HepG2 (cell line): ENCODE data around the gene HSP90AB1. TPM values are rescaled to one million over a fixed set of nuclear protein-coding genes. Genes with fewer than 3 reads are reported as not detected.

Experiments
- ATAC-seq: fragments of 200-7000 bp; cut with Tn5 transposase; 3 replicates; pipeline ENCODE4 v1.9.1; 2020; ENCODE audit warnings: mild to moderate bottlenecking, moderate library complexity
- BruUV-seq: library from RNA; stranded (reverse); fragments of 400-500 nt; replicated peaks from 2 replicates; lab custom pipeline; 2021; lab: Mats Ljungman, UMichigan
- CTCF ChIA-PET: fragments of 300-600 bp; formaldehyde crosslinking; extraction: SDS; loops from one replicate; lab custom pipeline; 2021; ENCODE audit warnings: low total read pairs, inconsistent platforms, low intra/inter-chr PET ratio; lab: Yijun Ruan, JAX
- POLR2A ChIA-PET: fragments of 350-600 bp; sonication (Branson Sonifier 250); formaldehyde crosslinking; loops from one replicate; lab custom pipeline; 2020; ENCODE audit warnings: antibody characterized with exemption, inconsistent platforms; lab: Yijun Ruan, JAX
- DNase-seq: peaks from one replicate; pipeline ENCODE4 v3.0.0-alpha.2; 2015; ENCODE audit warnings: low spot score
- FAIRE-seq: peaks from 3 replicates; lab custom pipeline; 2011; peaks lifted over from hg19 to GRCh38; lab: Jason Lieb, UNC
- H2AFZ ChIP-seq: one replicate; pipeline ENCODE4 v1.6.1; 2011; ENCODE audit warnings: low read length, inconsistent platforms
- H3K27ac ChIP-seq: fragments of 300-600 bp; 3 replicates; pipeline ENCODE4 v1.8.0; 2011; ENCODE audit warnings: mixed run types, mild to moderate bottlenecking, mixed read lengths, low read length, inconsistent platforms; ENCODE audit not compliant: insufficient read depth; ENCODE audit errors: extremely low read length
- H3K27me3 ChIP-seq, 2 experiments: fragments of 200-600 bp in 1 of 2; 2 replicates in 1 of 2; 3 replicates in 1 of 2; pipeline versions ENCODE4 v1.6.0 to v1.8.0; 2011; ENCODE audit warnings: low read length in 2 of 2, mild to moderate bottlenecking in 2 of 2, moderate library complexity in 2 of 2, inconsistent platforms in 1 of 2; ENCODE audit not compliant: insufficient read depth in 2 of 2, control insufficient read depth in 1 of 2
- H3K36me3 ChIP-seq, 2 experiments: fragments of 200-600 bp in 1 of 2; replicated peaks in 1 of 2; 2 replicates in 1 of 2; 3 replicates in 1 of 2; pipeline versions ENCODE4 v1.5.1 to v1.8.0; 2011; ENCODE audit warnings: low read length in 2 of 2, inconsistent platforms in 1 of 2; ENCODE audit not compliant: insufficient read depth in 2 of 2, control insufficient read depth in 1 of 2
- H3K4me1 ChIP-seq: 2 replicates; pipeline ENCODE4 v1.5.1; 2012; ENCODE audit warnings: low read length, inconsistent platforms; ENCODE audit not compliant: insufficient read depth
- H3K4me2 ChIP-seq: 2 replicates; pipeline ENCODE4 v1.6.0; 2011; ENCODE audit warnings: low read depth, low read length, inconsistent platforms
- H3K4me3 ChIP-seq, 3 experiments: fragments of 200-600 bp in 1 of 3; sonication (generic), shearing (Covaris generic) in 1 of 3; replicated peaks in 1 of 3; 2 replicates each; pipeline ENCODE4 v1.5.1; 2011 to 2016; ENCODE audit warnings: low read length in 3 of 3, inconsistent platforms in 2 of 3, low read depth in 2 of 3, mild to moderate bottlenecking in 2 of 3, control low read depth in 1 of 3, mixed read lengths in 1 of 3; ENCODE audit not compliant: insufficient read depth in 1 of 3
- H3K79me2 ChIP-seq: one replicate; pipeline ENCODE4 v1.6.1; 2011; ENCODE audit warnings: low read length, inconsistent platforms; ENCODE audit not compliant: insufficient read depth
- H3K9ac ChIP-seq: 2 replicates; pipeline ENCODE4 v1.6.0; 2011; ENCODE audit warnings: mild to moderate bottlenecking, low read depth, low read length, inconsistent platforms; ENCODE audit not compliant: insufficient read depth
- H3K9me3 ChIP-seq: 2 replicates; pipeline ENCODE4 v1.5.1; 2012; ENCODE audit warnings: mild to moderate bottlenecking, low read length
- H4K20me1 ChIP-seq: 2 replicates; pipeline ENCODE4 v1.6.0; 2011; ENCODE audit warnings: inconsistent platforms, mild to moderate bottlenecking, low read length, moderate library complexity; ENCODE audit not compliant: insufficient read depth
- CCDC6 ChIP-seq: sonication (generic); formaldehyde crosslinking; IDR thresholded peaks from 2 replicates; pipeline ENCODE4 v1.8.1; 2022; ENCODE audit warnings: mild to moderate bottlenecking, missing genetic modification reagents, moderate library complexity
- CHCHD3 ChIP-seq: sonication (generic); formaldehyde crosslinking; IDR thresholded peaks from 2 replicates; pipeline ENCODE4 v1.8.0; 2022; ENCODE audit warnings: mild to moderate bottlenecking, missing genetic modification reagents, moderate library complexity
- EZH2 ChIP-seq: conservative IDR thresholded peaks from 2 replicates; pipeline ENCODE4 v1.6.1; 2012; ENCODE audit warnings: mild to moderate bottlenecking, low read depth, low read length, moderate library complexity
- NCOA2 ChIP-seq: sonication (generic); formaldehyde crosslinking; IDR thresholded peaks from 2 replicates; pipeline ENCODE4 v1.8.0; 2022; ENCODE audit warnings: inconsistent platforms
- POLR2AphosphoS5 ChIP-seq: IDR thresholded peaks from 2 replicates; pipeline ENCODE4 v1.6.1; 2012; ENCODE audit warnings: low read depth, low read length
- RAD51 ChIP-seq: fragments of 450-650 bp; IDR thresholded peaks from 2 replicates; pipeline ENCODE4 v1.6.1; 2016; ENCODE audit warnings: borderline replicate concordance
- U2AF1 ChIP-seq: fragments of 200-400 bp; formaldehyde crosslinking; optimal IDR thresholded peaks from 2 replicates; pipeline ENCODE3; 2017; ENCODE audit warnings: mild to moderate bottlenecking, low read depth, low read length
- ZBTB7B ChIP-seq: sonication (generic); formaldehyde crosslinking; IDR thresholded peaks from 2 replicates; pipeline ENCODE4 v1.4.0; 2020; ENCODE audit warnings: missing genetic modification reagents
- ZFP36L2 ChIP-seq: sonication (generic); formaldehyde crosslinking; IDR thresholded peaks from 2 replicates; pipeline ENCODE4 v1.4.0; 2020; ENCODE audit warnings: missing genetic modification reagents
- ZMAT5 ChIP-seq: sonication (generic); formaldehyde crosslinking; IDR thresholded peaks from 2 replicates; pipeline ENCODE4 v1.5.0; 2020; ENCODE audit warnings: mild to moderate bottlenecking, low read depth, missing genetic modification reagents, borderline replicate concordance
- ZNF276 ChIP-seq: sonication (generic); formaldehyde crosslinking; IDR thresholded peaks from 2 replicates; pipeline ENCODE4 v1.4.0; 2020; ENCODE audit warnings: mild to moderate bottlenecking, low read depth, missing genetic modification reagents
- ZNF816 ChIP-seq: sonication (generic); formaldehyde crosslinking; IDR thresholded peaks from 2 replicates; pipeline ENCODE4 v1.8.0; 2022; ENCODE audit warnings: missing genetic modification reagents, mild to moderate bottlenecking, borderline replicate concordance
- WGBS: methylation state at CpG from one replicate; pipeline ENCODE4 v1.1.6; 2017; ENCODE audit warnings: low lambda C conversion rate; 5-methylcytosine and 5-hydroxymethylcytosine counted together
- in situ Hi-C: cut with HindIII; loops from 2 replicates; pipeline ENCODE4 v1.10.0; 2017; ENCODE audit warnings: low pct_unique_long_range_greater_than_20kb; ENCODE audit not compliant: extremely low pct_ligation_motif_present
- intact Hi-C: fragments of 100-400 bp; cut with micrococcal nuclease; formaldehyde crosslinking; loops from one replicate; pipeline ENCODE4 v1.10.0; 2022; ENCODE audit not compliant: unreplicated experiment
- polyA plus RNA-seq, 8 experiments: library from polyadenylated mRNA; depleted of rRNA in 3 of 8; stranded (reverse) in 7 of 8; unstranded in 1 of 8; fragments of >200 nt; fragmentation: Illumina TruSeq in 4 of 8; extraction: Trizol in 4 of 8; gene quantifications; 2 replicates each; pipeline versions ENCODE4 v1.2.1 to v1.2.3, GENCODE V29; 2011 to 2016; ENCODE audit warnings: low read depth in 4 of 8, missing spikeins in 1 of 8, mixed read lengths in 1 of 8; ENCODE audit not compliant: insufficient read depth in 1 of 8
- total RNA-seq, 5 experiments: library from RNA; depleted of rRNA; stranded (reverse); fragments of >200 nt; fragmentation: Illumina TruSeq; extraction: Trizol; gene quantifications; 2 replicates each; pipeline ENCODE4 v1.2.3, GENCODE V29; 2016; ENCODE audit warnings: low read depth in 1 of 5
- TF ChIP-seq, protein P1 (sequence below): sonication (generic); formaldehyde crosslinking; IDR thresholded peaks from 2 replicates; pipeline ENCODE4 v1.8.1; 2023; ENCODE audit warnings: mild to moderate bottlenecking, moderate library complexity, missing genetic modification reagents
- TF ChIP-seq, protein P2 (sequence below): sonication (generic); formaldehyde crosslinking; IDR thresholded peaks from 2 replicates; pipeline ENCODE4 v1.8.1; 2023; ENCODE audit warnings: mild to moderate bottlenecking, missing genetic modification reagents

HSP90AB1 gene
- total and polyA plus RNA-seq, 2 of the 13 experiments (the other 11 are each of a cell fraction or from before 2014, with no cell fraction given): 1,325 to 1,472 TPM

DNA sequence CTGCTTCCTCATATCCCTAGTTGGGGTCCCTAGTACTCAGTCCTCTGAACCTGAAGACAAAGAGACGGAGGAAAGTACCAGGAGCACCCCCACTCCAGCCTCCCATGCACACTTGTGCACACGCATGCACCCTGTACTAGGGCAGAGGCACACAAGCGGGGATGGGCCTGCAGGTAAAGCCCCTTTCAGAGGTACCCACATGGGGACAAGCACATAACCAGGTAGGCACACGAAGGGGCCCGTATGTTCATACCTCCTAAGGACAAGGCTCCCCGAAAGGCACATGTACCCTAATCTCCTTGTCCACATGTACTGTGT, 24.5 kb downstream of the HSP90AB1 start:
- H4K20me1 ChIP-seq: no peaks in the 10 kb centered on the region
- no peak overlapping the region for H3K4me3 ChIP-seq
- 42% methylated on average over 6 of the region's 6 CpGs for WGBS
- H3K9me3 ChIP-seq: no peaks in the 10 kb centered on the region
- FAIRE-seq: no peak
- DNase-seq: no peak
- no peaks in the 10 kb centered on the region for H3K79me2 ChIP-seq
- POLR2A ChIA-PET: no interaction called here
- intact Hi-C loops: no loop called here
- peak; percentile 22; the same call in 1 of the 2 replicates for TF ChIP-seq EZH2
- TF ChIP-seq, protein P1, sequence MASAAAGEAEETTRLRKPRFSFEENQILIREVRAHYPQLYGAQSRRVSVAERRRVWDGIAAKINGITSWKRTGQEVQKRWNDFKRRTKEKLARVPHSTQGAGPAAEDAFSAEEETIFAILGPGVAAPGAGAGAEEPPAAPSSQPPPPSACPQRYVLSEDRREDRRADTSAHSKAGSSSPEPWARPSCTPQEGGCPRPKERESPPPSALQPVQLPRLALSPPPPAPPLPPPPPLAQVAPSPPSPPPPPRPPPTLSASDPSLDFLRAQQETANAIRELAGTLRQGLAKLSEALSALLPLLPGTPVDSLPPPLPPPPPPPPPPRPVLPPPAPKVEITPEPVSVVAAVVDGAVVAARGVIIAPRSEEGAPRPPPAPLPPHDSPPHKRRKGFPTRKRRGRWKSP (CRISPR knock-in tag): no peak
- TF ChIP-seq, all 625 proteins: peak for 1
- Histone ChIP-seq H3K4me2 (no peak overlapping the region), H3K4me1 (peaks cover 37% of the 10 kb centered on the region), H3K9ac (no peak overlapping the region), H3K36me3 (no peaks in the 10 kb centered on the region), H3K27ac (no peak overlapping the region), H2AFZ (no peak overlapping the region), H3K27me3 (peaks cover 22 to 72% of the 10 kb centered on the region in 2 experiments)
- BruUV-seq: no TSS peak
- no peak for ATAC-seq
- CTCF ChIA-PET: no interaction called here
- in situ Hi-C loops: loop anchor here (5.0 kb wide), 1 partner anchor 66 kb away; no protein-coding TSS in a partner anchor

- peaks cover 41% of the 10 kb centered on the region for H3K4me1 ChIP-seq
- TF ChIP-seq CCDC6 (CRISPR knock-in tag): no peak
- TF ChIP-seq, protein P2, sequence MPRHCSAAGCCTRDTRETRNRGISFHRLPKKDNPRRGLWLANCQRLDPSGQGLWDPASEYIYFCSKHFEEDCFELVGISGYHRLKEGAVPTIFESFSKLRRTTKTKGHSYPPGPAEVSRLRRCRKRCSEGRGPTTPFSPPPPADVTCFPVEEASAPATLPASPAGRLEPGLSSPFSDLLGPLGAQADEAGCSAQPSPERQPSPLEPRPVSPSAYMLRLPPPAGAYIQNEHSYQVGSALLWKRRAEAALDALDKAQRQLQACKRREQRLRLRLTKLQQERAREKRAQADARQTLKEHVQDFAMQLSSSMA: no peak
- TF ChIP-seq U2AF1: no peak
- no peak for TF ChIP-seq RAD51
- TF ChIP-seq POLR2AphosphoS5: no peak
- TF ChIP-seq ZNF816 (CRISPR knock-in tag): no peak
- TF ChIP-seq ZNF276 (CRISPR knock-in tag): no peak
- no peak for TF ChIP-seq ZFP36L2 (CRISPR knock-in tag)
- TF ChIP-seq ZBTB7B: no peak
- TF ChIP-seq CHCHD3 (CRISPR knock-in tag): no peak
- no peak for TF ChIP-seq ZMAT5 (CRISPR knock-in tag)
- TF ChIP-seq NCOA2 (CRISPR knock-in tag): no peak
- H3K9ac ChIP-seq: no peak overlapping the region
- ATAC-seq (no peak), DNase-seq (no peak), FAIRE-seq (no peak)
- peaks cover 27 to 78% of the 10 kb centered on the region in 2 experiments for H3K27me3 ChIP-seq
- no peaks in the 10 kb centered on the region for H3K79me2 ChIP-seq
- ChIA-PET POLR2A (no interaction called here), CTCF (no interaction called here)
- intact Hi-C loops: no loop called here
- 7% methylated on average over 3 of the region's 3 CpGs for WGBS
- H3K27ac ChIP-seq: no peak overlapping the region
- in situ Hi-C loops: loop anchor here (5.0 kb wide), 1 partner anchor 65 kb away; no protein-coding TSS in a partner anchor
- H2AFZ ChIP-seq: no peak overlapping the region
- H3K36me3 ChIP-seq: no peaks in the 10 kb centered on the region
- no peak overlapping the region for H3K4me3 ChIP-seq
- no peaks in the 10 kb centered on the region for H3K9me3 ChIP-seq
- H3K4me2 ChIP-seq: no peak overlapping the region
- no TSS peak for BruUV-seq
- no peaks in the 10 kb centered on the region for H4K20me1 ChIP-seq
Observed at GRCh38 chr6:44271914-44272313, 25.0 kb downstream of the HSP90AB1 start.
